Bronchial smooth muscle cell (primary cell): ENCODE measurements around the gene CTCFL. TPM values are rescaled to one million over a fixed set of nuclear protein-coding genes. Genes with fewer than 3 reads are reported as not detected.

ENCODE experiments used
- total RNA-seq: library from RNA; depleted of rRNA; stranded (reverse); fragments of >200 nt; gene quantifications from 2 replicates; pipeline ENCODE4 v1.2.1, GENCODE V29; 2014

CTCFL gene
- not detected in 2 replicates for total RNA-seq

DNA sequence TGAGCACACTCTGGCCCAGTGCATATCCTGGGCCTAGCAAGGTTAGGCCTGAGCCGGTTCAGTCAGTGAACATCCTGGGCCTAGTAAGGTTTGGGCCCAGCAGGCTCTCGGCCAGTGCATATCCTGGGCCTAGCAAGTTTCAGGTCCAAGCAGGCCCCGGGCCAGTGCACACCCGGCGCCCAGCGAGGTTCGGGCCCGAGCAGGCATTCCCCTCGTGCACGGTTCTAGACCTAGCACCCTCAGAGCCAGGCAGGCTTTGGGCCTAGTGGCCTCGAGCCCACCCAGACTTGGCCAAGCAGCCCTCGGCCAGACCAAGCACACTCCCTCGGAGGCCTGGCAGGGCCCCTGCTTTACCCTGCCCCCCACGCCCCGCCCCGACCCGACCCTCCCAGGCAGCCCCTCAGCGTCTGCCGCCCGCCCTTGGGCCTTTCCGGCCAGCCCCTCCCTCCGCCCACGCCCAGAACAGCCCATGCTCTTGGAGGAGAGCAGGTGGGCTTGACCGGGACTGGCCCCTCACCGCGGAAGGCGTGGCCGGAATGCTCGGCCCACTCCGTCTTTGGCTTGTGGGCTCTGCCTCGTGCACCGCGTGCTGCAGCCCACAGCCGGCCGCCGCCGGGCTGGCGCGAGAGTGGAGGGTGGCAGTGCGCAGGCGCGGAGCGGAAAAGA, at the start of gene CTCFL:
TSS of gene CTCFL (minus strand) at position 630 of the 666 bp plus-strand sequence. CDS start 935 bp downstream, outside the sequence.

DNA sequence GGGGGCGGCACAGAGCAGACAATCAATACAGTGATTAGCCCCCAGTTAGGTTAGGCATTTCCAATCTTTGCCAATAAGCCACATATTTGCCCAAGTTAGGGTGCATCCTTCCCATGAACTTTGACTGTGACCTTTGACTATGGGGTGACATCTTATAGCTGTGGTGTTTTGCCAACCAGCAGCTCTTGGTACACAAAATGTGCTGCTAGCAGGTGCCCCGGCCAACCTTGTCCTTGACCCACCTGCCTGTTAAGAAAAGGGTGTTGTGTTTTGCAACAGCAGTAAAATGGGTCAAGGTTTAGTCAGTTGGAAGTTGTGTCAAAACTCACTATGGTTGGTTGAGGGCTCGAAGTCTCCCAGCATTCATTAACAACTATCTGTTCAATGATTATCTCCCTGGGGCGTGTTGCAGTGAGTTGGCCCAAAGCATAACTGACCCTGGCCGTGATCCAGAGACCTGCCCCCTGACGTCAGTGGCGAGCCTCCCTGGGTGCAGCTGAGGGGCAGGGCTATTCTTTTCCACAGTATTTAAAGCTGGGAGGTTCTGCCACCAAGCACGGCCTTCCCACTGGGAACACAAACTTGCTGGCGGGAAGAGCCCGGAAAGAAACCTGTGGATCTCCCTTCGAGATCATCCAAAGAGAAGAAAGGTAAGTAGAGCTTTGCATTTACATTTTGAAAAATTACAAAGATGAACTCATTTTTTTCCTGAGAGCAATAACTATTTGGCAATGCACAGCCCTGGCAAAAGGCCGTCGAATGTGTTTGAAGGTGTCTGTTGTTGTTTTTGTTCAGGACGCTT, 35.8 kb upstream of the CTCFL start, which contains the start of gene PCK1:
TSS of gene PCK1 (plus strand) at position 557 of the 802 bp plus-strand sequence. CDS start 302 bp downstream, outside the sequence.

Other genes starting within 250 kb of the CTCFL start
- gene SPO11, start 195.3 kb downstream of the CTCFL start, total RNA-seq, result not detected in 2 replicates
- gene RAE1, start 173.9 kb downstream of the CTCFL start, total RNA-seq, result 23.5 and 40.1 TPM in 2 replicates
- gene RBM38, start 133.7 kb downstream of the CTCFL start, total RNA-seq, result 3.3 and 5.2 TPM in 2 replicates
- not detected in 2 replicates for gene PCK1, start 36.0 kb upstream of the CTCFL start, total RNA-seq
- not detected in 2 replicates for gene ZBP1, start 95.3 kb upstream of the CTCFL start, total RNA-seq
- 0.63 and 0.94 TPM in 2 replicates for gene PMEPA1, start 184.9 kb upstream of the CTCFL start, total RNA-seq